ENCODE measurements around the gene FBXL3. TPM values are rescaled to one million over a fixed set of nuclear protein-coding genes. Genes with fewer than 3 reads are reported as not detected.
A peak's percentile ranks its signal among the peaks of the same experiment; 100 is the strongest.

The FBXL3 gene
- total RNA-seq, 1 experiment from 2014 or later: 8.8 TPM

DNA sequence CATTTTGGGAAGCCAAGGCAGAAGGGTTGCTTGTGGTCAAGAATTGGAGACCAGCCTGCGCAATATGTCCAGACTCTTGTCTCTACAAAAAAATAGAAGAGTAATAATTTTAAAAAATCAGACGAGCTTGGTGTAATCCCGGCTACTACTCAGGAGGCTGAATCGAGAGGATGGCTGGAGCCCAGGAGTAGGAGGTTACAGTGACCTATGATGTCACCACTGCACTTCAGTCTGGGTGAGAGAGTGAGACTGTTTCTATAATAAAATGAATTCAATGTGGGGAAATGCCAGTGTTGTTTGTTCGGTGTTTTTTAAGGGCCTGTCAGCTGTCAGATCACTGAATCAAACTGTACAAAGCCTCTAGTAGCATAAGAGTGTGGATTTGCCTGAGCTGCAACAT lies 1.2 kb upstream of the FBXL3 start:
- no peaks in the 10 kb centered on the region for H3K9me3 Mint-ChIP-seq (ENCODE audit: low read depth, unreplicated experiment)
- CTCF ChIA-PET: no interaction called here
- peaks cover 15% of the 10 kb centered on the region for H3K36me3 Mint-ChIP-seq (ENCODE audit: insufficient read depth, unreplicated experiment)
- H3K27me3 Mint-ChIP-seq (ENCODE audit: unreplicated experiment): no peaks in the 10 kb centered on the region
- no peak for DNase-seq
- peaks cover 8% of the 10 kb centered on the region for H3K4me1 Mint-ChIP-seq (ENCODE audit: low read depth, unreplicated experiment)
- TF ChIP-seq, protein P1, sequence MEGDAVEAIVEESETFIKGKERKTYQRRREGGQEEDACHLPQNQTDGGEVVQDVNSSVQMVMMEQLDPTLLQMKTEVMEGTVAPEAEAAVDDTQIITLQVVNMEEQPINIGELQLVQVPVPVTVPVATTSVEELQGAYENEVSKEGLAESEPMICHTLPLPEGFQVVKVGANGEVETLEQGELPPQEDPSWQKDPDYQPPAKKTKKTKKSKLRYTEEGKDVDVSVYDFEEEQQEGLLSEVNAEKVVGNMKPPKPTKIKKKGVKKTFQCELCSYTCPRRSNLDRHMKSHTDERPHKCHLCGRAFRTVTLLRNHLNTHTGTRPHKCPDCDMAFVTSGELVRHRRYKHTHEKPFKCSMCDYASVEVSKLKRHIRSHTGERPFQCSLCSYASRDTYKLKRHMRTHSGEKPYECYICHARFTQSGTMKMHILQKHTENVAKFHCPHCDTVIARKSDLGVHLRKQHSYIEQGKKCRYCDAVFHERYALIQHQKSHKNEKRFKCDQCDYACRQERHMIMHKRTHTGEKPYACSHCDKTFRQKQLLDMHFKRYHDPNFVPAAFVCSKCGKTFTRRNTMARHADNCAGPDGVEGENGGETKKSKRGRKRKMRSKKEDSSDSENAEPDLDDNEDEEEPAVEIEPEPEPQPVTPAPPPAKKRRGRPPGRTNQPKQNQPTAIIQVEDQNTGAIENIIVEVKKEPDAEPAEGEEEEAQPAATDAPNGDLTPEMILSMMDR (IDR thresholded peaks at IDR 0.05; ENCODE audit: unreplicated experiment): no peak
- H3K27ac Mint-ChIP-seq (ENCODE audit: unreplicated experiment): no peak overlapping the region
- BruUV-seq (replicated peaks): no TSS peak
- H3K4me3 Mint-ChIP-seq (ENCODE audit: low read depth, unreplicated experiment): no peak overlapping the region
- intact Hi-C loops (cut with micrococcal nuclease; ENCODE audit: unreplicated experiment): no loop called here

DNA sequence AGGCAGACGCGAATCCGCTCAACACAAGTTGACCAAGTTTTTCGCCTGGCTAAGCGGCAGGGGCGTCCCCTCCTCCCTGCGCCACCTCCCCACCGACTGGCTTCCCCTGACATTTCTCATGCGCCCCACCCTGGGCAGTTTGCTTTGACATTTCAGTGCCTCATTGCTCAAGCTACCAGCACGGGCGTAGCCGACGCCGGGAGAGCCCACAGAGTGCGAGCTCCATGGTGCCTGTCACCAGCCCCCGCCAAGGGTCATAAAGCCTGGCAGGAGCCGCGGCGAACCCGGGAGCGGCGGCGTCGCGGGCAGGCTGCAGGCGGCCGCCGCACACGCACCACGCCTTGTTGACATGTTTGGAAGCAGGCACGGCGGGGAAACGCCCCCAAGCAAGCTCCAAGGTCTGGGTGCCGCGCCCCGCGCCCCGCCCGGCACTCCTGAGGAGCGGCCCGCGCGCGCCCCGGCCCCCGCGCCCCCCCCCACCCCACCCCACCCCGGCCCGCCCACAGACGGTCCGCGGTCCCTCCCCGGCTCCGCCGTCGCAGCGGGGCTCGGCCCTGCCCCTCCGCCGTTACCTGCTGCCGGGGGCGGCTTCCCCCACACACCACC lies 601 bp downstream of the FBXL3 start:
- Mint-ChIP-seq H3K27ac (ENCODE audit: unreplicated experiment) (peak overlapping the region; percentile 81), H3K36me3 (ENCODE audit: insufficient read depth, unreplicated experiment) (peaks cover 15% of the 10 kb centered on the region), H3K4me3 (ENCODE audit: low read depth, unreplicated experiment) (peak overlapping the region; percentile 92), H3K27me3 (ENCODE audit: unreplicated experiment) (no peaks in the 10 kb centered on the region), H3K4me1 (ENCODE audit: low read depth, unreplicated experiment) (peaks cover 8% of the 10 kb centered on the region), H3K9me3 (ENCODE audit: low read depth, unreplicated experiment) (no peaks in the 10 kb centered on the region)
- BruUV-seq (replicated peaks): no TSS peak
- TF ChIP-seq, protein P1 (IDR thresholded peaks at IDR 0.05; ENCODE audit: unreplicated experiment): no peak
- CTCF ChIA-PET: interaction anchor here (1.2 kb wide), 1 partner anchor 452 kb away, joined by 3 read pairs; no protein-coding TSS in a partner anchor
- intact Hi-C loops (cut with micrococcal nuclease; ENCODE audit: unreplicated experiment): no loop called here
- peak; percentile 45 for DNase-seq

DNA sequence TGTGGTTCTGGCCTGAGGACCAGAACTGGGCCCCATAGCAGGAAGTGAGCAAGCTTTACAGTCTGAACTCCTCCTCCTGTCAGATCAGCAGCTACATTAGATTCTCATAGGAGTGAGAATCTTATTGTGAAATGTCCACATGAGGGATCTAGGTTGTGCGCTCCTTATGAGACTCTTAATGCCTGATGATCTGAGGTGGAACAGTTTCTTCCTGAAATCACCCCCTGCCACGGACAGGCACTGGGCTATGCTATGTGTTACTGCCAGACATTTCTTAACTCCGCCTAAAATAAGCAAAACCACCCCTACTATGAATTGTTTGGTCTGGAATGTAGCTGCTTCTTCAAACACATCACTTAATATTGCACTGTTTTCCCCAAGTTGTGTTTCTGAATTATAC lies 4.6 kb downstream of the FBXL3 start:
- Mint-ChIP-seq H3K4me1 (ENCODE audit: low read depth, unreplicated experiment) (peaks cover 5% of the 10 kb centered on the region), H3K36me3 (ENCODE audit: insufficient read depth, unreplicated experiment) (peaks cover 14% of the 10 kb centered on the region)
- CTCF ChIA-PET: no interaction called here

DNA sequence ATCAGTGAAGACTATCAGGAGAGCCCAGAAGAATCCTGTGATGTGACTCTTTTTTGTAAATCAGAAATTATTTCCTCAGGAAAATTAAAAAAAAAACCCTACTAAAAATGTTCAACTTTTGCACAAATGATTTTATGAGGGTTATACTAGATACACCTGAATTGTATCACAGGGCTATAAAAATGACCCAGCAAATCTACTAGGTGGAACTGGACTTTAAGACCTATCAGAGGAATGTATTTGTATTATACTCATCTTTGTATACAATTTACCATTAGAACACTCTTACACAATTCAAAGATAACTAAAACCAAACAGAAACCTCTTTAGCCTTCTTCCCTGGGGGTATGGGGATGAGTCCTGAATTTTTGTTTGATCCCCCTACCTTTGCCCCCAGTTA lies 7.2 kb downstream of the FBXL3 start:
- Mint-ChIP-seq H3K27ac (ENCODE audit: unreplicated experiment) (no peak overlapping the region), H3K4me1 (ENCODE audit: low read depth, unreplicated experiment) (no peaks in the 10 kb centered on the region), H3K9me3 (ENCODE audit: low read depth, unreplicated experiment) (no peaks in the 10 kb centered on the region), H3K27me3 (ENCODE audit: unreplicated experiment) (no peaks in the 10 kb centered on the region), H3K4me3 (ENCODE audit: low read depth, unreplicated experiment) (no peak overlapping the region), H3K36me3 (ENCODE audit: insufficient read depth, unreplicated experiment) (no peaks in the 10 kb centered on the region)
- CTCF ChIA-PET: no interaction called here
- DNase-seq: no peak
- intact Hi-C loops (cut with micrococcal nuclease; ENCODE audit: unreplicated experiment): no loop called here
- TF ChIP-seq, protein P1 (IDR thresholded peaks at IDR 0.05; ENCODE audit: unreplicated experiment): no peak
- no TSS peak for BruUV-seq (replicated peaks)

More for the DNA sequence above, 4.6 kb downstream of the FBXL3 start:
- H3K9me3 Mint-ChIP-seq (ENCODE audit: low read depth, unreplicated experiment): no peaks in the 10 kb centered on the region
- BruUV-seq (replicated peaks): no TSS peak
- no peak overlapping the region for H3K27ac Mint-ChIP-seq (ENCODE audit: unreplicated experiment)
- TF ChIP-seq, protein P1 (IDR thresholded peaks at IDR 0.05; ENCODE audit: unreplicated experiment): no peak
- no peaks in the 10 kb centered on the region for H3K27me3 Mint-ChIP-seq (ENCODE audit: unreplicated experiment)
- intact Hi-C loops (cut with micrococcal nuclease; ENCODE audit: unreplicated experiment): no loop called here
- no peak overlapping the region for H3K4me3 Mint-ChIP-seq (ENCODE audit: low read depth, unreplicated experiment)
- no peak for DNase-seq

Data from Calu3 (cell line).